Measurements from ENCODE around the gene CDH13.

- TF ChIP-seq TAF1 (IDR thresholded peaks at IDR 0.05; ENCODE audit: borderline replicate concordance, insufficient read depth, low read length) (no peak), POLR2AphosphoS5 (IDR thresholded peaks at IDR 0.05; ENCODE audit: low read depth, low read length) (no peak)
Measured at GRCh38 chr16:83137894-83138293, 511.1 kb downstream of the CDH13 start.
